ENCODE measurements around the gene ACOX3. TPM values are rescaled to one million over a fixed set of nuclear protein-coding genes. Genes with fewer than 3 reads are reported as not detected.

ACOX3 gene
- total and polyA plus RNA-seq, 4 experiments from 2014 or later: 13.3 to 17.3 (median 16.4) TPM

DNA sequence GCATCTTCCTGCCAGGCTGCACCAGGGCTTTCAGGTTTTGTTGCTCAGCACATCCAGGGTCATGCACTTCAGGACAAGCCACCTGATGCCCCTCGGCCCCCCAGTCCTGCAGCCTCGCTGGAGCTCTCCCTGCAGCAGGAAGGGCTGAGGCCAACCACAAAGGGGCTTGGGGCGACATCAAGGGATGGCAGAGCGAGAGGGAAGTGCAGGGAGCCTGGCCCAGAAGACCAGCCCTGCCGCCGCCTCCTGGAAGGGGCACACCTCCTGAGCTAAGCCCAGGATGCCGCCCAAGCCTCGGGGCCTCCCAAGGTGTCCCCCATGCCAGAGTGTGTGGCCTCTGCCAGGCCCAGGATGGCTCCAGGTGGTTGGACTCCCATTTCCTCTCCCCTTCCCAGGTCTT, 37.2 kb upstream of the ACOX3 start:
- Histone ChIP-seq H3K27ac (ENCODE audit: low read depth, low read length) (no peak overlapping the region), H3K36me3 (ENCODE audit: insufficient read depth, low read length) (no peaks in the 10 kb centered on the region), H3K4me1 (ENCODE audit: insufficient read depth, low read length) (no peaks in the 10 kb centered on the region), H3K9me3 (ENCODE audit: control insufficient read depth in 1 of 2, low read length in 2 of 2) (no peaks in the 10 kb centered on the region), H3K27me3 (ENCODE audit: insufficient read depth, low read length) (no peaks in the 10 kb centered on the region), H3K4me3 (ENCODE audit: low read length in 2 of 2) (no peak overlapping the region)
- intact Hi-C loops (cut with micrococcal nuclease): no loop called here
- H3K27me3 Mint-ChIP-seq: no peaks in the 10 kb centered on the region
- H3K4me1 Mint-ChIP-seq: peaks cover 0 to 2% (median under 1%) of the 10 kb centered on the region in 4 donors
- no peak overlapping the region for H3K27ac Mint-ChIP-seq
- H3K4me3 Mint-ChIP-seq: no peak overlapping the region
- no peak for DNase-seq
- ChIA-PET CTCF (ENCODE audit: partially characterized antibody) (no interaction called here), POLR2A (ENCODE audit: partially characterized antibody) (no interaction called here)
- H3K36me3 Mint-ChIP-seq: peaks cover 17 to 21% of the 10 kb centered on the region in 2 donors
- no peaks in the 10 kb centered on the region for H3K9me3 Mint-ChIP-seq

- Histone ChIP-seq H3K9me3 (ENCODE audit: control insufficient read depth in 1 of 2, low read length in 2 of 2) (no peaks in the 10 kb centered on the region), H3K27me3 (ENCODE audit: insufficient read depth, low read length) (no peaks in the 10 kb centered on the region), H3K4me3 (ENCODE audit: low read length in 2 of 2) (no peak overlapping the region), H3K4me1 (ENCODE audit: insufficient read depth, low read length) (no peaks in the 10 kb centered on the region), H3K27ac (ENCODE audit: low read depth, low read length) (no peak overlapping the region), H3K36me3 (ENCODE audit: insufficient read depth, low read length) (no peaks in the 10 kb centered on the region)
- H3K36me3 Mint-ChIP-seq: peaks cover 17 to 21% of the 10 kb centered on the region in 2 donors
- POLR2A ChIA-PET (ENCODE audit: partially characterized antibody): no interaction called here
- H3K27ac Mint-ChIP-seq: no peak overlapping the region
- no peak overlapping the region for H3K4me3 Mint-ChIP-seq
- intact Hi-C loops (cut with micrococcal nuclease): no loop called here
- H3K4me1 Mint-ChIP-seq: peaks cover 0 to 2% (median under 1%) of the 10 kb centered on the region in 4 donors
- no peaks in the 10 kb centered on the region for H3K27me3 Mint-ChIP-seq
- DNase-seq: no peak
- CTCF ChIA-PET (ENCODE audit: partially characterized antibody): no interaction called here
- H3K9me3 Mint-ChIP-seq: no peaks in the 10 kb centered on the region
Observed at GRCh38 chr4:8477095-8477635, 36.6 kb upstream of the ACOX3 start.

DNA sequence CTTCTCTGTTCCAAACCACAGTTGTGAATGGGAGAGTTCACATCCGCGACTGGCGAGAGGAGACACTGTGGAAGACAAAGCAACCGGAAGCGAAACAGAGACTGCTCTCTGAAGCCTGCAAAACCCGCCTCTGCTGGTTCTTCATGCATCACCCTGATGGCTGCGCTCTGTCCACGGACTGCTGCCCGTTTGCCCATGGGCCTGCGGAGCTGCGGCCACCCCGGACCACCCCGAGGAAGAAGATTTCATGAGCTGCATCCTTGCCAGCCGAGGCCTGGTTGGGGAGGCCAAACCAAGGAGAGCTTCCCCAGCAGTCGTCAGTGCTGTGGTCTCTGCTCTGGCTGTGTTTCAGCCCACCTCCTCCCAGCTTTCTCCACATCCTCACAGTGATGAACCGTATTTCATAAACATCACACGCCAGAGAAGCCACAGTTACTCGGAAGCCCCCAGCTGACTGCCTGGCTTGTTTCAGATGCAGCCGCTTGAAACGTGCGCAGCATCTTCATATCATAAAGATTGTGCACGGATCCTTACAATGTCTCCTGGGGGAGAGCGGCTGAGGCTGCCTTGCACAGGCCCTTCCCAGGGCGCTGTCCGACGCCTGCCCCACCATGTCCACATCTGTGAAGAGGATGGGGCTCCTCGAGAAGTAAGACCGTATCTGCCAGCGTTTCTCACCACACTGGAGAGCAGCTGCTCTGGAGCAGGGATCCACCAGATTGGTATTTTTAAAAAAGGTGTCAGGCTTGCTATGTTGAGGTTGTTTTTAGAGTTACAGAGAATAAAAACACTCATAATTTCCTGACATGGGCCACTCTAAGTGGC, 35.4 kb upstream of the ACOX3 start:
- H3K27me3 Mint-ChIP-seq: no peaks in the 10 kb centered on the region
- H3K27ac ChIP-seq (ENCODE audit: low read depth, low read length): no peak overlapping the region
- intact Hi-C loops (cut with micrococcal nuclease): no loop called here
- no peak for DNase-seq
- POLR2A ChIA-PET (ENCODE audit: partially characterized antibody): no interaction called here
- H3K36me3 ChIP-seq (ENCODE audit: insufficient read depth, low read length): no peaks in the 10 kb centered on the region
- no peaks in the 10 kb centered on the region for H3K9me3 ChIP-seq (ENCODE audit: control insufficient read depth in 1 of 2, low read length in 2 of 2)
- no peaks in the 10 kb centered on the region for H3K9me3 Mint-ChIP-seq
- no peak overlapping the region for H3K4me3 Mint-ChIP-seq
- H3K27me3 ChIP-seq (ENCODE audit: insufficient read depth, low read length): no peaks in the 10 kb centered on the region
- H3K4me1 ChIP-seq (ENCODE audit: insufficient read depth, low read length): no peaks in the 10 kb centered on the region
- peaks cover 21 to 23% of the 10 kb centered on the region in 2 donors for H3K36me3 Mint-ChIP-seq
- no peak overlapping the region for H3K4me3 ChIP-seq (ENCODE audit: low read length in 2 of 2)
- H3K27ac Mint-ChIP-seq: peak overlapping the region in 1 of 7 donors; percentile 35
- CTCF ChIA-PET (ENCODE audit: partially characterized antibody): interaction anchor here (0.6 kb wide), 1 partner anchor 878 kb away, joined by 3 read pairs; no protein-coding TSS in a partner anchor
- H3K4me1 Mint-ChIP-seq: peaks cover 0 to 2% (median under 1%) of the 10 kb centered on the region in 4 donors

GRCh38 chr4:8474856-8475255, 34.3 kb upstream of the ACOX3 start:
- Histone ChIP-seq H3K36me3 (ENCODE audit: insufficient read depth, low read length) (no peaks in the 10 kb centered on the region), H3K9me3 (ENCODE audit: control insufficient read depth in 1 of 2, low read length in 2 of 2) (no peaks in the 10 kb centered on the region), H3K4me1 (ENCODE audit: insufficient read depth, low read length) (no peaks in the 10 kb centered on the region), H3K4me3 (ENCODE audit: low read length in 2 of 2) (no peak overlapping the region), H3K27ac (ENCODE audit: low read depth, low read length) (no peak overlapping the region), H3K27me3 (ENCODE audit: insufficient read depth, low read length) (no peaks in the 10 kb centered on the region)
- H3K27me3 Mint-ChIP-seq: no peaks in the 10 kb centered on the region
- H3K36me3 Mint-ChIP-seq: peaks cover 24% of the 10 kb centered on the region in 2 donors
- H3K27ac Mint-ChIP-seq: peak overlapping the region in 1 of 7 donors; percentile 65
- peaks cover 0 to 4% (median 2%) of the 10 kb centered on the region in 4 donors for H3K4me1 Mint-ChIP-seq
- DNase-seq: no peak
- H3K9me3 Mint-ChIP-seq: no peaks in the 10 kb centered on the region
- ChIA-PET POLR2A (ENCODE audit: partially characterized antibody) (no interaction called here), CTCF (ENCODE audit: partially characterized antibody) (no interaction called here)
- intact Hi-C loops (cut with micrococcal nuclease): no loop called here
- no peak overlapping the region for H3K4me3 Mint-ChIP-seq

- Mint-ChIP-seq H3K27ac (no peak overlapping the region), H3K27me3 (no peaks in the 10 kb centered on the region), H3K9me3 (no peaks in the 10 kb centered on the region), H3K36me3 (peaks cover 24 to 27% of the 10 kb centered on the region in 2 donors), H3K4me1 (peaks cover 0 to 4% (median under 1%) of the 10 kb centered on the region in 4 donors), H3K4me3 (no peak overlapping the region)
- H3K4me1 ChIP-seq (ENCODE audit: insufficient read depth, low read length): no peaks in the 10 kb centered on the region
- no peak overlapping the region for H3K27ac ChIP-seq (ENCODE audit: low read depth, low read length)
- H3K27me3 ChIP-seq (ENCODE audit: insufficient read depth, low read length): no peaks in the 10 kb centered on the region
- ChIA-PET POLR2A (ENCODE audit: partially characterized antibody) (no interaction called here), CTCF (ENCODE audit: partially characterized antibody) (no interaction called here)
- H3K4me3 ChIP-seq (ENCODE audit: low read length in 2 of 2): no peak overlapping the region
- intact Hi-C loops (cut with micrococcal nuclease): no loop called here
- H3K36me3 ChIP-seq (ENCODE audit: insufficient read depth, low read length): peaks cover 6% of the 10 kb centered on the region
- no peak for DNase-seq
- H3K9me3 ChIP-seq (ENCODE audit: control insufficient read depth in 1 of 2, low read length in 2 of 2): no peaks in the 10 kb centered on the region
Observed at GRCh38 chr4:8473920-8474590, 33.5 kb upstream of the ACOX3 start.

- Histone ChIP-seq H3K9me3 (ENCODE audit: control insufficient read depth in 1 of 2, low read length in 2 of 2) (no peaks in the 10 kb centered on the region), H3K4me3 (ENCODE audit: low read length in 2 of 2) (no peak overlapping the region), H3K4me1 (ENCODE audit: insufficient read depth, low read length) (no peaks in the 10 kb centered on the region), H3K36me3 (ENCODE audit: insufficient read depth, low read length) (peaks cover 8% of the 10 kb centered on the region), H3K27me3 (ENCODE audit: insufficient read depth, low read length) (no peaks in the 10 kb centered on the region), H3K27ac (ENCODE audit: low read depth, low read length) (no peak overlapping the region)
- peaks cover 25 to 32% of the 10 kb centered on the region in 2 donors for H3K36me3 Mint-ChIP-seq
- intact Hi-C loops (cut with micrococcal nuclease): no loop called here
- DNase-seq: no peak
- H3K4me3 Mint-ChIP-seq: no peak overlapping the region
- ChIA-PET POLR2A (ENCODE audit: partially characterized antibody) (no interaction called here), CTCF (ENCODE audit: partially characterized antibody) (no interaction called here)
- H3K27ac Mint-ChIP-seq: peak overlapping the region in 1 of 7 donors; percentile 37
- peaks cover 0 to 4% (median 2%) of the 10 kb centered on the region in 4 donors for H3K4me1 Mint-ChIP-seq
- H3K27me3 Mint-ChIP-seq: no peaks in the 10 kb centered on the region
- H3K9me3 Mint-ChIP-seq: no peaks in the 10 kb centered on the region
Observed at GRCh38 chr4:8473198-8473919, 32.8 kb upstream of the ACOX3 start.

DNA sequence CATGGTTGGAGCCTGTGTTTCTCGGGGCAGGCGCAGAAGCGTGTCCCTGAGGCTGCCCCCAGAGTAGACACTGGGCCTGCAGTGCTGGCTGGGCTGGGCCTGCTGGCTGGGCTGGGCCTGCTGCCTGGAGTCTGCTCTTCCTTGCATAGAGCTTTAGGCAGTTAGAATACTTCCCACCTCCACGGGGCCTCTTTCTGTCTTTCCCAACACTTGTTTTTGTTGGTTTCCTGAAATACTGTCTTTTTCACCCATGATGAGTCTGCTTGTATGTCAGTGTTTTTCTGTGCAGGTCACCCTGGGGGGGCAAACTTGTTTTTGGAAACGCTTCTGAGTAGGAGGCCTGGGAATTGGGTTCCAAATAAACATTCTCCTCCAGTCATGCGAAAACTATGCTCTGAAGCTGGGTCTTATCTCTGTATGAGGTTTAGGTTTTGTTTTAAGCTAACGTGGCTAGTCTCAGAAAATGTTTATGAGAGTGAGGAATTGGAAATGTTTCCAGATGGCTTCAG, 32.2 kb upstream of the ACOX3 start:
- intact Hi-C loops (cut with micrococcal nuclease): no loop called here
- ChIA-PET POLR2A (ENCODE audit: partially characterized antibody) (no interaction called here), CTCF (ENCODE audit: partially characterized antibody) (no interaction called here)
- Histone ChIP-seq H3K4me1 (ENCODE audit: insufficient read depth, low read length) (no peaks in the 10 kb centered on the region), H3K9me3 (ENCODE audit: control insufficient read depth in 1 of 2, low read length in 2 of 2) (no peaks in the 10 kb centered on the region), H3K27ac (ENCODE audit: low read depth, low read length) (no peak overlapping the region), H3K4me3 (ENCODE audit: low read length in 2 of 2) (no peak overlapping the region), H3K27me3 (ENCODE audit: insufficient read depth, low read length) (no peaks in the 10 kb centered on the region), H3K36me3 (ENCODE audit: insufficient read depth, low read length) (peaks cover 13% of the 10 kb centered on the region)
- DNase-seq: no peak
- Mint-ChIP-seq H3K27me3 (no peaks in the 10 kb centered on the region), H3K4me1 (peaks cover 0 to 4% (median 2%) of the 10 kb centered on the region in 4 donors), H3K36me3 (peaks cover 29 to 34% of the 10 kb centered on the region in 2 donors), H3K4me3 (no peak overlapping the region), H3K9me3 (no peaks in the 10 kb centered on the region), H3K27ac (peak overlapping the region in 1 of 7 donors; percentile 49)

Measured in CD4-positive, alpha-beta memory T cell (primary cell).